Mesenchymal stem cell (in vitro differentiated cells and primary cell): Measurements from ENCODE around the gene CDC40.

ENCODE experiments used
- DNase-seq: peaks from one replicate; pipeline ENCODE4 v3.0.0-alpha.2; 2013
- H2AFZ ChIP-seq: one replicate; pipeline ENCODE4 v1.6.1; 2013; ENCODE audit warnings: low read depth, mild to moderate bottlenecking, control low read depth, inconsistent platforms, low read length, moderate library complexity
- H2AK5ac ChIP-seq: 2 replicates; pipeline ENCODE4 v1.6.1; 2013; ENCODE audit warnings: low read length, moderate library complexity, mild to moderate bottlenecking, inconsistent platforms; ENCODE audit not compliant: severe bottlenecking
- H2BK120ac ChIP-seq: one replicate; pipeline ENCODE4 v1.6.1; 2013; ENCODE audit warnings: low read depth, mild to moderate bottlenecking, inconsistent platforms, low read length, moderate library complexity
- H2BK12ac ChIP-seq, 2 experiments: one replicate each; pipeline ENCODE4 v1.6.1; 2013; ENCODE audit warnings: inconsistent platforms in 2 of 2, low read length in 2 of 2, mild to moderate bottlenecking in 2 of 2, moderate library complexity in 2 of 2, control low read depth in 1 of 2
- H2BK15ac ChIP-seq: one replicate; pipeline ENCODE4 v1.6.1; 2013; ENCODE audit warnings: mild to moderate bottlenecking, low read depth, inconsistent platforms; ENCODE audit not compliant: poor library complexity, severe bottlenecking
- H2BK5ac ChIP-seq: 2 replicates; pipeline ENCODE4 v1.6.1; 2013; ENCODE audit warnings: low read depth, mild to moderate bottlenecking, low read length, control low read depth, inconsistent platforms; ENCODE audit not compliant: poor library complexity, severe bottlenecking
- H3K14ac ChIP-seq, 2 experiments: one replicate each; pipeline ENCODE4 v1.6.1; 2013; ENCODE audit warnings: inconsistent platforms in 2 of 2, low read length in 2 of 2, control low read depth in 1 of 2, mild to moderate bottlenecking in 1 of 2, moderate library complexity in 1 of 2
- H3K18ac ChIP-seq, 2 experiments: one replicate each; pipeline ENCODE4 v1.6.1; 2013; ENCODE audit warnings: inconsistent platforms in 2 of 2, low read length in 2 of 2, control low read depth in 1 of 2, low read depth in 1 of 2, mild to moderate bottlenecking in 1 of 2
- H3K23ac ChIP-seq, 2 experiments: one replicate each; pipeline ENCODE4 v1.6.1; 2013; ENCODE audit warnings: inconsistent platforms in 2 of 2, low read length in 2 of 2, mild to moderate bottlenecking in 2 of 2, moderate library complexity in 2 of 2, control low read depth in 1 of 2
- H3K27ac ChIP-seq: 2 replicates; pipeline ENCODE4 v1.5.1; 2013; ENCODE audit warnings: mild to moderate bottlenecking, moderate library complexity, low read length, control low read depth, inconsistent platforms; ENCODE audit not compliant: poor library complexity, severe bottlenecking
- H3K27me3 ChIP-seq, 2 experiments: 2 replicates each; pipeline versions ENCODE4 v1.6.1 to v1.7.0; 2013; ENCODE audit warnings: low read length in 2 of 2, mild to moderate bottlenecking in 2 of 2, moderate library complexity in 2 of 2, control low read depth in 1 of 2, inconsistent platforms in 1 of 2; ENCODE audit not compliant: control insufficient read depth in 1 of 2, insufficient read depth in 1 of 2
- H3K36me3 ChIP-seq, 2 experiments: 2 replicates each; pipeline versions ENCODE4 v1.6.1 to v1.7.0; 2013; ENCODE audit warnings: low read length in 2 of 2, control low read depth in 1 of 2, inconsistent platforms in 1 of 2, low read depth in 1 of 2, mild to moderate bottlenecking in 1 of 2; ENCODE audit not compliant: insufficient read depth in 2 of 2, control insufficient read depth in 1 of 2
- H3K4ac ChIP-seq, 2 experiments: one replicate each; pipeline ENCODE4 v1.6.1; 2013; ENCODE audit warnings: inconsistent platforms in 2 of 2, low read length in 2 of 2, mild to moderate bottlenecking in 2 of 2, moderate library complexity in 2 of 2, control low read depth in 1 of 2, low read depth in 1 of 2
- H3K4me1 ChIP-seq: 2 replicates; pipeline ENCODE4 v1.6.1; 2013; ENCODE audit warnings: low read depth, low read length, control low read depth; ENCODE audit not compliant: control insufficient read depth, insufficient read depth
- H3K4me2 ChIP-seq: 2 replicates; pipeline ENCODE4 v1.6.1; 2013; ENCODE audit warnings: low read length, mild to moderate bottlenecking, inconsistent platforms; ENCODE audit not compliant: poor library complexity, severe bottlenecking
- H3K4me3 ChIP-seq, 2 experiments: 2 replicates each; pipeline versions ENCODE4 v1.5.1 to v1.7.0; 2013; ENCODE audit warnings: low read length in 2 of 2, mild to moderate bottlenecking in 2 of 2, control low read depth in 1 of 2, low read depth in 1 of 2; ENCODE audit not compliant: insufficient read depth in 1 of 2
- H3K79me1 ChIP-seq: replicated peaks from 2 replicates; pipeline ENCODE4 v1.6.1; 2013; ENCODE audit warnings: mild to moderate bottlenecking, control low read depth, low read length, inconsistent platforms; ENCODE audit not compliant: poor library complexity, severe bottlenecking
- H3K9ac ChIP-seq: 2 replicates; pipeline ENCODE4 v1.7.0; 2013; ENCODE audit warnings: mild to moderate bottlenecking, low read length, moderate library complexity
- H3K9me3 ChIP-seq: 2 replicates; pipeline ENCODE4 v1.7.0; 2013; ENCODE audit warnings: mild to moderate bottlenecking, low read length; ENCODE audit not compliant: control insufficient read depth
- H4K8ac ChIP-seq: one replicate; pipeline ENCODE4 v1.6.1; 2013; ENCODE audit warnings: inconsistent platforms, mild to moderate bottlenecking, low read length, moderate library complexity
- H4K91ac ChIP-seq: one replicate; pipeline ENCODE4 v1.6.1; 2013; ENCODE audit warnings: mild to moderate bottlenecking, low read length, inconsistent platforms
- WGBS: methylation state at CpG from one replicate; pipeline ENCODE4 v1.1.7; 2013; ENCODE audit warnings: mixed read lengths; 5-methylcytosine and 5-hydroxymethylcytosine counted together

Gene CDC40

DNA sequence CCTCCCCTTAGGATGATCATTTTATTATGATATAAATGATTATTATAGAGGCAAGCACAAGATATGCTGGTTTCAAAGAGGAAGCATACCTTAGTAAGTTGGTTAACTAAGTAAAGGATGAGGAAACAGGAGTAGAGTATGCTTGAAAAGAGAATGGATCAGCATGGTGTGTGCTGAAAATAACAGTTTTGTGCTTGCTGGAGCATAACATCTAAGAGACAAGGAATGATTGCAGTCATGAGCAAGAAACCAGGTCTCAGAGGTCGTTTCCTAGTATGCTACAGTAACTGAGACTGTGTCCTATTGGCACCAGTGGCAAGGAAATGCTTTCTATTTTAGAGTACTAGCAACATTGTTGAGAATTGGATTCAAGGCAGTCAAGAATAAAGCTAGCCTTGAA, 34.1 kb downstream of the CDC40 start:
- H3K18ac ChIP-seq: no peak overlapping the region
- no peak overlapping the region for H2BK120ac ChIP-seq
- no peak overlapping the region for H4K91ac ChIP-seq
- H2AFZ ChIP-seq: no peak overlapping the region
- H3K23ac ChIP-seq: no peak overlapping the region
- H2AK5ac ChIP-seq: no peak overlapping the region
- H3K27me3 ChIP-seq: no peaks in the 10 kb centered on the region
- no peak overlapping the region for H3K4me2 ChIP-seq
- peaks cover 4 to 95% of the 10 kb centered on the region in 2 experiments for H3K36me3 ChIP-seq
- no peak overlapping the region for H3K4me3 ChIP-seq
- no peaks in the 10 kb centered on the region for H3K9me3 ChIP-seq
- no peak overlapping the region for H2BK5ac ChIP-seq
- H3K9ac ChIP-seq: no peak overlapping the region
- H2BK15ac ChIP-seq: no peak overlapping the region
- no peaks in the 10 kb centered on the region for H3K4me1 ChIP-seq
- no peak for DNase-seq
- no peak overlapping the region for H3K4ac ChIP-seq
- peaks cover 2% of the 10 kb centered on the region for H3K79me1 ChIP-seq
- H3K14ac ChIP-seq: no peak overlapping the region
- WGBS: 79% methylated on average over 1 of the region's 1 CpG
- H4K8ac ChIP-seq: no peak overlapping the region
- H2BK12ac ChIP-seq: no peak overlapping the region
- no peak overlapping the region for H3K27ac ChIP-seq

DNA sequence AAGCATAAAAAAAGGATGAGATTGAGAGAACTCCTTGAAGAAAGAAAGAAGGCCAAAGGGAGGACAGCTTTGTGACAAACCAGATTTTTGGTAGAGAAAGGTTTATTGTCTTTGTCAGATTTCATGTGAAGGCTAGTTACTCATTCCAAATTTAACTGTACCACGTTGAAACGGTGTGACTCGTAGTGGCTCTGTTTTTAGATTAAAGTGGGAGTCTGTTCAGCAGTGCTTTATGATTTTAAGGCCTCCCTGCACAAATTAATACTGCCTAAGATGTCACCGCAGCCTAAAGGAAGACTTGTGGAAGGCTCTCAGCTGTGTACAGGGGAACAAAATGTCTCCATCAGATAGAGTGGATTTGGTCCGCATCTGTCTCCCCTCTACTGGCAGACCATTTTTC, 35.9 kb downstream of the CDC40 start:
- Histone ChIP-seq H2AFZ (no peak overlapping the region), H3K4me3 (no peak overlapping the region), H2AK5ac (no peak overlapping the region), H4K8ac (no peak overlapping the region), H3K4me1 (no peaks in the 10 kb centered on the region), H3K27ac (no peak overlapping the region), H3K14ac (no peak overlapping the region), H3K79me1 (peaks cover 3% of the 10 kb centered on the region), H3K4ac (no peak overlapping the region), H4K91ac (no peak overlapping the region), H2BK12ac (no peak overlapping the region), H2BK15ac (no peak overlapping the region), H2BK5ac (no peak overlapping the region), H2BK120ac (no peak overlapping the region), H3K18ac (no peak overlapping the region), H3K36me3 (peaks cover 3 to 94% of the 10 kb centered on the region in 2 experiments), H3K9me3 (no peaks in the 10 kb centered on the region), H3K23ac (no peak overlapping the region), H3K27me3 (no peaks in the 10 kb centered on the region), H3K4me2 (no peak overlapping the region), H3K9ac (no peak overlapping the region)
- WGBS: 96% methylated on average over 5 of the region's 5 CpGs
- no peak for DNase-seq

DNA sequence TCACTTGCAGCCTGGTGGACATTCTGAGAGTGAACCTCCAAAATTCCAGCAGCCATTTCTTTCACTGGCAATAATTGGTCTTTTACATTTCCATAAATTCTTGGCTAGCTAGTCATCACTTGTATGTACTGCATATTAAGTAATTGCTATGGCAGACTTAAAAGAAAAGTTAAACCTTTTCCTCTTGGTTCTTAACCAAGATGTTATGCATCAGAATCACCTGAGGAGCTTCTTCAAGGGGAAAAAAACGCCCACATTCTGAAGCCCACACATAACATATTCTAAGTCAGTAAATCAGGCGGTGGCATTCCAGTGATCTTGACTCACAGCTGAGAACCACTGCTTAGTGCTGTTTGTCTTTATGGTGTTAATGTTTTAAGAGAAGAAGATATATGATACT, 37.0 kb downstream of the CDC40 start:
- H2BK5ac ChIP-seq: no peak overlapping the region
- H3K18ac ChIP-seq: no peak overlapping the region
- H4K91ac ChIP-seq: no peak overlapping the region
- H3K4me3 ChIP-seq: no peak overlapping the region
- no peak overlapping the region for H4K8ac ChIP-seq
- WGBS: 88% methylated on average over 1 of the region's 2 CpGs
- no peaks in the 10 kb centered on the region for H3K4me1 ChIP-seq
- H3K27ac ChIP-seq: no peak overlapping the region
- H3K79me1 ChIP-seq: peaks cover 4% of the 10 kb centered on the region
- no peak overlapping the region for H3K4me2 ChIP-seq
- no peak overlapping the region for H3K9ac ChIP-seq
- no peak overlapping the region for H3K23ac ChIP-seq
- H2BK15ac ChIP-seq: no peak overlapping the region
- no peak overlapping the region for H2AFZ ChIP-seq
- DNase-seq: peak; percentile 7
- H3K27me3 ChIP-seq: no peaks in the 10 kb centered on the region
- no peak overlapping the region for H3K4ac ChIP-seq
- no peak overlapping the region for H2AK5ac ChIP-seq
- no peak overlapping the region for H3K14ac ChIP-seq
- peaks cover 6 to 92% of the 10 kb centered on the region in 2 experiments for H3K36me3 ChIP-seq
- no peaks in the 10 kb centered on the region for H3K9me3 ChIP-seq
- no peak overlapping the region for H2BK120ac ChIP-seq
- no peak overlapping the region for H2BK12ac ChIP-seq

DNA sequence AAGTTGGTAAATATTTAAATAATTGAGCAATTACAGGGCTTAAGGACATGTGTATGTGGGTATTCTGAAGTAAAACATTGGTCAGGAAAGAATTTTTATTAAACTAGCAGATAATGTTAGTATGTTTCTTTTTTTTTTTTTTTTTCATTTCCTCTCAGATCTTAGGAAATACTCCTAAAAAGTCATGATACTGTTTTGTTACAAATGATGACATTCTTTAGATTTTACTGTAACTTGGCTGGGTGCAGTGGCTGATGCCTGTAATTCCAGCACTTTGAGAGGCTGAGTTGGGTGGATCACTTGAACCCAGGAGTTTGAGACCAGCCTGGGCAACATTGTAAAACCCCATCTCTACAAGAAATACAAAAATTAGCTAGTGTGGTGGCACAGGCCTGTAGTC, 41.5 kb downstream of the CDC40 start:
- H3K18ac ChIP-seq: no peak overlapping the region
- no peak overlapping the region for H3K27ac ChIP-seq
- no peak for DNase-seq
- no peak overlapping the region for H4K91ac ChIP-seq
- H2BK120ac ChIP-seq: no peak overlapping the region
- H3K4ac ChIP-seq: no peak overlapping the region
- no peak overlapping the region for H2BK15ac ChIP-seq
- H4K8ac ChIP-seq: no peak overlapping the region
- H2AFZ ChIP-seq: no peak overlapping the region
- H3K4me2 ChIP-seq: no peak overlapping the region
- no peak overlapping the region for H3K9ac ChIP-seq
- no peak overlapping the region for H3K4me3 ChIP-seq
- H2AK5ac ChIP-seq: no peak overlapping the region
- H3K9me3 ChIP-seq: no peaks in the 10 kb centered on the region
- H3K23ac ChIP-seq: no peak overlapping the region
- H2BK12ac ChIP-seq: no peak overlapping the region
- no peaks in the 10 kb centered on the region for H3K27me3 ChIP-seq
- peaks cover 6 to 76% of the 10 kb centered on the region in 2 experiments for H3K36me3 ChIP-seq
- H3K14ac ChIP-seq: no peak overlapping the region
- peaks cover 2% of the 10 kb centered on the region for H3K79me1 ChIP-seq
- H3K4me1 ChIP-seq: no peaks in the 10 kb centered on the region
- no peak overlapping the region for H2BK5ac ChIP-seq
